Measurements from ENCODE around the gene POU5F1. TPM values are rescaled to one million over a fixed set of nuclear protein-coding genes. Genes with fewer than 3 reads are reported as not detected.

The POU5F1 gene
- total RNA-seq, 1 experiment from 2014 or later = 1.1 TPM

- in situ Hi-C loops (cut with HindIII; ENCODE audit: low pct_unique_long_range_greater_than_20kb, low sequenced_read_pairs) (no loop called here), intact Hi-C loops (cut with micrococcal nuclease; ENCODE audit: unreplicated experiment) (no loop called here)
- Histone ChIP-seq H3K36me3 (ENCODE audit: control insufficient read depth, insufficient read depth, low read length) (0 out of 2 replicates have a peak, but pooled peaks cover 2% of the 10 kb centered on the region), H3K4me1 (ENCODE audit: control insufficient read depth, insufficient read depth, low read length) (no peaks in the 10 kb centered on the region), H3K27me3 (ENCODE audit: control insufficient read depth, insufficient read depth, low read length) (no peaks in the 10 kb centered on the region), H3K4me3 (ENCODE audit: low read depth in 2 of 2, low read length in 2 of 2) (no peak overlapping the region), H3K27ac (ENCODE audit: low read length) (no peak overlapping the region), H3K9me3 (ENCODE audit: control insufficient read depth, insufficient read depth, low read depth, low read length) (no peaks in the 10 kb centered on the region)
- TF ChIP-seq REST (IDR thresholded peaks at IDR 0.05; ENCODE audit: insufficient read depth in 1 of 2, low read depth in 2 of 2, low read length in 1 of 2) (no peak), TCF7L2 (IDR thresholded peaks at IDR 0.05; ENCODE audit: low read depth, low read length) (no peak), POLR2AphosphoS5 (IDR thresholded peaks at IDR 0.05; ENCODE audit: low read depth, low read length) (no peak), CTCF (IDR thresholded peaks at IDR 0.05) (no peak), SIN3A (IDR thresholded peaks at IDR 0.05; ENCODE audit: borderline replicate concordance, insufficient read depth, low read depth, low read length) (no peak)
- ChIA-PET CTCF (no interaction called here), POLR2A (no interaction called here)
- TSS peak; percentile 77 for BruUV-seq (replicated peaks)
- DNase-seq (ENCODE audit: low read depth, low spot score) (no peak), ATAC-seq (no peak)
Observed at GRCh38 chr6:31145386-31145785, 25.1 kb downstream of the POU5F1 start.

GRCh38 chr6:31144970-31145340, 25.5 kb downstream of the POU5F1 start:
- TF ChIP-seq POLR2AphosphoS5 (IDR thresholded peaks at IDR 0.05; ENCODE audit: low read depth, low read length) = no peak
- TF ChIP-seq TCF7L2 (IDR thresholded peaks at IDR 0.05; ENCODE audit: low read depth, low read length) = no peak
- TF ChIP-seq REST (IDR thresholded peaks at IDR 0.05; ENCODE audit: insufficient read depth in 1 of 2, low read depth in 2 of 2, low read length in 1 of 2) = no peak
- TF ChIP-seq CTCF (IDR thresholded peaks at IDR 0.05) = no peak
- TF ChIP-seq SIN3A (IDR thresholded peaks at IDR 0.05; ENCODE audit: borderline replicate concordance, insufficient read depth, low read depth, low read length) = no peak
- intact Hi-C loops (cut with micrococcal nuclease; ENCODE audit: unreplicated experiment) (no loop called here), in situ Hi-C loops (cut with HindIII; ENCODE audit: low pct_unique_long_range_greater_than_20kb, low sequenced_read_pairs) (no loop called here)
- no peak for ATAC-seq
- POLR2A ChIA-PET = no interaction called here
- BruUV-seq (replicated peaks) = no TSS peak
- Histone ChIP-seq H3K9me3 (ENCODE audit: control insufficient read depth, insufficient read depth, low read depth, low read length) (no peaks in the 10 kb centered on the region), H3K36me3 (ENCODE audit: control insufficient read depth, insufficient read depth, low read length) (0 out of 2 replicates have a peak, but pooled peaks cover 2% of the 10 kb centered on the region), H3K4me3 (ENCODE audit: low read depth in 2 of 2, low read length in 2 of 2) (no peak overlapping the region), H3K27ac (ENCODE audit: low read length) (no peak overlapping the region), H3K27me3 (ENCODE audit: control insufficient read depth, insufficient read depth, low read length) (no peaks in the 10 kb centered on the region), H3K4me1 (ENCODE audit: control insufficient read depth, insufficient read depth, low read length) (no peaks in the 10 kb centered on the region)
- no peak for DNase-seq (ENCODE audit: low read depth, low spot score)
- CTCF ChIA-PET = interaction anchor here (0.6 kb wide), 1 partner anchor 47 kb away, joined by 5 read pairs; no protein-coding TSS in a partner anchor

Data from Panc1 (cell line).